ENCODE data around the gene ZFP42. TPM values are rescaled to one million over a fixed set of nuclear protein-coding genes. Genes with fewer than 3 reads are reported as not detected.
"Not testable (repeated sequence)": the region's sequence is repeated elsewhere in the genome, so short reads cannot be mapped to it uniquely, and the experiment has no call there.

Gene ZFP42
- 4.3 TPM for total RNA-seq (ENCODE audit: insufficient read depth, low replicate concordance)

DNA sequence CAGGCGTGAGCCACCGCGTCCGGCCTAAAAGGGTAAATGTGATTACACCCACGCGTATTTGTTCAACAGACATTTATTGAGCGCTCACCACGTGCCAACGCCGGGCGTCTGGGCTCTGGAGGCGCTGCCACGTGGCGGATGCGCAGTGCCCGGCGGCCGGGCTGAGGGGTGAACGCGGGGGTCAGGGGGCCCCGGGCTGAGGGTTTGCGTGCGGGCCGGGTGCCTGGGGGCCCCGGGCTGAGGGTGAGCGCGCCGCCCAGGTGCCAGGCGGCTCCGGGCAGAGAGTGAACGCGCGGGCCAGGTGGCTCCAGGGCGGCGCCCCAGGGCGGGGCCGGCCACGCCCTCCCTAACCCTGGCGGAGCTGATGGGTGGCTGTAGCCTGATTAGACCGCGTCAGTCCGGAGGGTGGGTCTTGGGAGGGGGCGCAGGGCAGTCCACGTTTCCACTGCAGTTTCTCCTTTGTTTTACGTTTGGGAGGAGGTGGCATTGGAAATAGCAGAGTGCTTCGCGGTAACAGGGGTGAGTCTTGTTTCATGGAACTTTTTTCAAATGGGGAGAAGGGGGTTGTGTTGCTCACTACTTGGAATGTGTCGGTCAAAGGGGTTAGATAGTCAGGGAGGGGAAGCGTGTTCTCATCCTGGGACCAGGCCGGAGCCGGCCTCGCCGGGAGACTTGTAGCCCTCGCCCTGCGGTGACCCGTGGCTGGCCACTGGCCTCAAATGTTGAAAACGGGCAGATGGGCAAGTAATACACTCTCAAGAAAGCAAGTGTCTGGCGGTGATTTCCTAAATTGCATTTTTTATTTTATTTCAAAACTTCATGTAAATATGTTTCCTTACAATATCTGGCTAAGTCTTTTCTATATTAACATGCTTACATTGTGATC is at the start of gene ZFP42:
ZFP42 (plus strand) TSS at position 450 of the 886 bp plus-strand sequence. CDS start 7,037 bp downstream, outside the sequence.
- DNase-seq (ENCODE audit: low spot score) = no peak

DNA sequence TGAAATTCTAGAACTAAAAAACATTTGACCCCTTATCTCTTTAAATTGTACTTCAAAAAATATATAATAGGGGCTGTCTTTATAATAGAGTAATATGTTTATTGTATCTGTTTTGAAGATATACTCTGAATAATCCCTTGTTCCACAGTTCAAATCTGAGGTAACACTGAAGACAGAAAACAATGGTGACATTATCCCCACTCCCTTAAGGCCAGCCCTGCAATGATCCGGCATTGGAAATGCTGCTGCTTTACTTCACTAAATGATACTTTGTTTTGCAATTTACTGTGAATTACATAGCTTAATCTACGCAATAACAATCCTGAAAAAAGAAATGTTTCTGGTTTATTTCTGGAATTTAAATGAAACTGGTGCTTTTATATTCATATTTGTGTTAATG is 34.4 kb upstream of the ZFP42 start:
- DNase-seq (ENCODE audit: low spot score) = no peak

DNA sequence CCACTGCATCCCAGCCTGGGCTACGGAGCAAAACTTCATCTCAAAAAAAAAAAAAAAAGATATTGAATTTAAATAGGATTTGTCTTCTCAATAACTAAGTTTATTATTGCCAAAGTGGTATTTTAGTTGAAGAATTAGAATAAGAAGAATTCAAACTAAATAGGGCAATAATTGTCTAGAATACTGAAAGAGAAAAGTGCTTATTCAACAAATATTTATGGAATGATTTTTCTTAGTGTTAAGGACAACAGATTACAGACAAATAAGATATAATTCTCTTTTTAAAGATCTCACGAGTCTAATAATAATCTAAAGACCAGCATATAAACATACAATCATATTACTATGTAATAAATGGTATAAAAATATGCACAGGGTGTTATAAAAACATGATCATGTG is 33.6 kb upstream of the ZFP42 start:
- DNase-seq (ENCODE audit: low spot score) = no peak

DNA sequence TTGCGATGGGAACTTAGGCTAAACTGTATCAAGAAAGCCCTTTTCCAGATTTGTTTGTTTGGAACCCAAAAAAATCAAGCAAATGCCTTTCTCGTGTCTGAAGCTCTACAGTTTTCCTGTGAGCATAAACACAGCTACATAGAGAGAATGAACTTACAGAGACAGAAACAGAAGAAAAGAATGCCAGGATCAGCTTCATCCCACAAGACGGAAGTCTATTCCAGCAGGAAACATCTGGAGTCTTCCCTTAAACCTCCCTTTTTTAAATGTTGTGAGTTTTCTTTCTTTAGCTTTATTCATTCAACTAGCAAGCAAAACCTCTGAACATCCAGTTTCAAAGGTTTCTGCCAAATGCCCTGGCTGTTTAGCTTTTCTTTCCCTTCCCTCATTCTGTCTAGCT is 32.6 kb upstream of the ZFP42 start:
- peak; percentile 39 for DNase-seq (ENCODE audit: low spot score)

DNA sequence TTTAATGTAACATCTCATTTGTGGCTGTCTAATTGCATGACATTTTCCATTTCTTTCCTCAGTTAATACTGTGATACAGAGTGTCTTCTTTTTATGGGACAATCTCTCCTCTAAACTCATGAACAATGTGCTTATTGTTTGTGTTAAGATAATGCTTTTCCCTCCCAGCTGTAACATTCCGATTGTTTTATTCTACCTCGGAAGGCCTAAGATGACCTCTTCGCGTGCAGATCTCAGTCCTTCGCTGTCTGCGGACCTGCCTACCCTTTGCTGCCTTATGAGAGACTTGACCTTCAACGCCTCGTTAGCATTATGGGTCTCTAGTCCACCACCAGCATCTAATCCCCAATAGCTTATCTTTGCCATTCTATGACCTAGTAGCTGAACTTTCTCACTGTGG is 29.8 kb upstream of the ZFP42 start:
- no peak for DNase-seq (ENCODE audit: low spot score)

DNA sequence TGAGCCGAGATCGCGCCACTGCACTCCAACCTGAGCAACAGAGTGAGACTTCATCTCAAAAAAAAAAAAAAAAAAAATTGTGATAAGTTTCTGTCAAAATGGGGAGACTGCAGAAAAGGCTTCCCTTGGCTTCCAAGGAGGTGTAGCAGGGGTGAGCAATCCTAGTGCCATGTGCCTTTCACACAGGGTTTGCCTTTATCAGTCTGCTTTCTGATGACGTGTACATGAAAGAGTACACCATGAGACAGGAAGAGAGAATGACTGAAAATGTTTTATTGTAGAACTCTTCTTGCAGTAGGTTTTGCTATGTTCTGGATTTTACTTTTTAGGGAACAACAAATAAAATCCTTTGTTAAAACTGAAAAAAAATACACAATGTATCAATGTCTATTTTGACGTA is 23.4 kb upstream of the ZFP42 start:
- DNase-seq (ENCODE audit: low spot score) = no peak

DNA sequence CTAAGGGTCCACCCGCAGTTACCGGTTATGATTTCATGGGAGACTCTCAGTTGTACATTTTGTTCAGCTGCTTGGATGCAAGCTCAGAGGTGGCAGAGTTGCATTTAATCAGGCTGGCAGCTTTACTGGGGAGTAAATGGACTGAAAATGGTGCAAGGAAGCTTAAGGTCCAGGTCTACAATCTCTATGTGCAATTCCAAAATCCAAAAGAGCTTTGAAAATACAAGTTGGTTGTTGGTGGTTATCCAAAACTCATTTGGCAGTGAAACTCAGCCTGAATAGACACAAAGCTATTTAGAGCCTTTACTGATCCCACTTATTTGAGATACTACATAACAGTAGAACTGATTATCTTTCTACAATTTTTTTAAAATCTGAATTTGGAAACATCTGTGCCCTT is 11.8 kb upstream of the ZFP42 start:
- no peak for DNase-seq (ENCODE audit: low spot score)

DNA sequence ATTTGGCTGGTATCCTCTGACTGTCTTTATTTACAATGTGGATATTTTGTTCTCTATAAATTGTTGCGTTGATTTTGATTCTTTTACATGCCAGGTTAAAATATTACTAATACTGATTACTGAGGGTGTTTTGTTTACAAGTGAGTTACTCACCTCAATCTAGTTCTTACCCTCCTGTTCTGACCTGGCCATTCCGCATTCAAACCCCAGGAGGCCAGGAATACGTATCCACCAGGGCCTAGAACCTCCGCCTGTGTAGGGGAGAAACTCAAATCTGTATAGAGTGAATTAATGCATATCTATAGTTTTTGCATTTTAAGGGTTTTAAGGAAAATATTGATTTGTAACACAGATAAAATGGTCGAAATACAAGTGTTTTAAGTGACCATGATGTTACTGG is 2.6 kb upstream of the ZFP42 start:
- no peak for DNase-seq (ENCODE audit: low spot score)

DNA sequence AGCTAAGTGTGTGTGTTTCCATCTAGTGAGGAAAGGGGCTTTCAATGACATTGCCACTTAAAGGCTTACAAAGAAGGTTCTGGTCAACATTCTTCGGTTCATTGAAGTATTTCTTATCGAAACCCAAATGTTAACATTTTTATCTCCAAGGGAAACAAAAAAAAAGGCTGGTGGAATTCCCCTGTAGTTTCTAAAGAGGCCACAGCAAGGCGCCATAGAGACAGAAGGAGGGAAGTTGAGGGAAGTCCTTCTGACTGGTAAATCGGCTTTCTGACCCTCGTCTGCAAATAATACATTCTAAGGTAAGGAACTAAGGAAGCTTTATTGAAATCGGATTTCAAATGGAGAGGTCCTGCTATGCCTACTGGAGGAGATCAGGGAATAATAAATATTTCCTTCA is 1.7 kb upstream of the ZFP42 start:
- no peak for DNase-seq (ENCODE audit: low spot score)

DNA sequence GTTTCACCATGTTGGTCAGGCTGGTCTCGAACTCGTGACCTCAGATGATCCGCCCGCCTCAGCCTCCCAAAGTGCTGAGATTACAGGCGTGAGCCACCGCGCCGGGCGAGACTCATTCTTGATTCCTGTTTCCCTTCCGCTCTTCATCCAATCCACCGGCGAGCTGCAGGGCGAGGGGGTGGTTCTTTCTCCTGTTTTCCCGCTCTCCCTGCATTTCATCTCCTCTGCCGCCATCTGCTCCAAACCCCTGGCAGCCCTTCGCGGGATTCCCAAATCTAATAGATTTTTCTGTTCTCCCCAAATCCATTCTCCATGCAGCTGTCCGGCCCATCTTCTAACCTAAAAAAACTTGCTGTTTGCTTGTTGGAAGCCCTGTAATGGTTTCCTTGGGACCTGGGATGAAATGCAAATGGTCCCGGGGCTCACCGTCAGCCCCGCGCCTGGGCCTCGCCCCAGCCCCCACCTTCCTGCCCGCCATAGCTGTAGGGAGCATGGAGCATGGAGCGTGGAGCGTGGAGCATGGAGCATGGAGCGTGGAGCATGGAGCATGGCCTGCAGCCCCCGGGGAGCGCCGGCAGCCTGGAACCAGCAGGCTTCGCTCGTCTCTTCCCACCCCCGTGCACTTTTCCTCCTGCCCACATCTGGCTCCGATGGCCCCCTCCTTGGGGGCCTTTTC is 1.1 kb downstream of the ZFP42 start:
- DNase-seq (ENCODE audit: low spot score) = no peak

DNA sequence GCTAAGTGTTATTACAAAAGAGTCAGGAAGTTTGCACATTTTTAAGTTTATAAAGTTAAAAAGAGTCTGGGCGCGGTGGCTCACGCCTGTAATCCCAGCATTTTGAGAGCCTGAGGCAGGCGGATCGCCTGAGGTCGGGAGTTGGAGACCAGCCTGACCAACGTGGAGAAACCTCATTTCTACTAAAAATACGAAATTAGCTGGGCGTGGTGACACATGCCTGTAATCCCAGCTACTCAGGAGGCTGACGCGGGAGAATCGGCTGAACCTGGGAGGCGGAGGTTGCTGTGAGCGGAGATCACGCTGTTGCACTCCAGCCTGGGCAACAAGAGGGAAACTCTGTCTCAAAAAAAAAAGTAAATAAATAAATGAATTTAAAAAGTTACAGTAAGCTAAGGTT is 2.4 kb downstream of the ZFP42 start:
- not testable (repeated sequence) for DNase-seq (ENCODE audit: low spot score)

DNA sequence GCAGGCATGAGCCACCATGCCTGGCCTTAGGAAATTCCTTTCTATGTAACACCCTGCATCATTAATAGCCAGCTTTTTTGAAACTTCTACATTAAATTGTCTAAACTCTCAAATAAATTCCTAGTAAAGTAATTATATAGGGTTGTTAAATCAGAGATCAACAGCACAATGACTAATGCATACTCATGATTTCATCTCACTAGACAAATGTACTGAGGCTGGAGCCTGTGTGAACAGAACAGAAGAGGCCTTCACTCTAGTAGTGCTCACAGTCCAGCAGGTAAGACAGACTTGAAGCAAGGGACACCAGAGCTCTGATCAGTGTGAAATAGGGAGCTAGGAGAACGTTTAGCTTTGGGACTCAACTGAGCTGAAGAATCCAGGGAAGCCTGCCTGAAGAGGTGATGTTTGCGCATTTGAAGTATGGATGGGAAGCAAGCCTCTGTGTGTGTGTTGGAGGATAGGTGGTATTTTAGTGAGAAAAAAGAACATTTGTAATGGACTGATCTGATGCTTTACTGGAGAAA is 3.9 kb downstream of the ZFP42 start:
- DNase-seq (ENCODE audit: low spot score) = no peak

DNA sequence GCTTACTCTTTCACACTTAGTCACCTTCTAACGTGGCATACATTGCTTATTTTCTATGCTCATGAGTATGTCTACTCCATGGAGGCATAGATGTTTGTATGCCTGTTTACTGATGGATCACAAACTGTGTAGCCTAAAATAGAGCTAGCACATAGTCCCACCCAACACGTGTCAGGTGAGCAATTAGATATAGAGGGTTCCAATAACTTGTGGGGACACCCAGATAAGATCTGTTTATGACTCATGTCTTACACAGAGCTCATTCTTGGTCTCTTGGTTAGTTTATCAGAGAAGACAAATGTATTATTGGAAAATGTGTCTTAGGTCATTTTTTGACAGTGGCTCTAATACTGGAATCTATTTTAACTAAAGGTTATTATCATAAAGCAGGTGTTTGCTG is 6.8 kb downstream of the ZFP42 start:
- no peak for DNase-seq (ENCODE audit: low spot score)

DNA sequence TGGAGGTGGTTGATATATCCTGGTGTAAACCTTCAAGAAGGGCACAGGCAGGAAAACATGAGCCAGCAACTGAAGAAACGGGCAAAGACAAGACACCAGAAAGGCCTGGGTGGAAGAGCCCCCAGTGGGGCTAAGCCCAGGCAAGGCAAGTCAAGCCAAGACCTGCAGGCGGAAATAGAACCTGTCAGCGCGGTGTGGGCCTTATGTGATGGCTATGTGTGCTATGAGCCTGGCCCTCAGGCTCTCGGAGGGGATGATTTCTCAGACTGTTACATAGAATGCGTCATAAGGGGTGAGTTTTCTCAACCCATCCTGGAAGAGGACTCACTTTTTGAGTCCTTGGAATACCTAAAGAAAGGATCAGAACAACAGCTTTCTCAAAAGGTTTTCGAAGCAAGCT is 7.2 kb downstream of the ZFP42 start:
- DNase-seq (ENCODE audit: low spot score) = peak; percentile 33

DNA sequence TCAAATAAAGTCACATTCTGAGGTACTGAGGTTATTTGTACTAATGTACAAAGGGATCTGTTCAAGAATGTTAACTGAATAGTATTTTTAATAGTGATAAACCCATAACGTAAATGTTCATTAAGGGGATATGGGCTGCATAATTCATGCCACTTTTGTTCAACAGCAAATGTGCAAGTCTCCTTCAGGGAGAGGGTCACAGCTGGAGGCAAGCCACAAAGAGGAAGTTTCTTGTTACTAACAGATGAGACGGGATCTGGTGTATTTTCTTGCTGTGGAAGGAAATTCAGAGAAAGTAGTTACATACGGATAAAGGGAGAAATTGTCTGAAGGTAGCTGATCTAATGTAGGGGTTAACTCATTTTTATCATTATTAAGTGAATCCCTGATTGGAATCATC is 10.0 kb downstream of the ZFP42 start:
- no peak for DNase-seq (ENCODE audit: low spot score)

DNA sequence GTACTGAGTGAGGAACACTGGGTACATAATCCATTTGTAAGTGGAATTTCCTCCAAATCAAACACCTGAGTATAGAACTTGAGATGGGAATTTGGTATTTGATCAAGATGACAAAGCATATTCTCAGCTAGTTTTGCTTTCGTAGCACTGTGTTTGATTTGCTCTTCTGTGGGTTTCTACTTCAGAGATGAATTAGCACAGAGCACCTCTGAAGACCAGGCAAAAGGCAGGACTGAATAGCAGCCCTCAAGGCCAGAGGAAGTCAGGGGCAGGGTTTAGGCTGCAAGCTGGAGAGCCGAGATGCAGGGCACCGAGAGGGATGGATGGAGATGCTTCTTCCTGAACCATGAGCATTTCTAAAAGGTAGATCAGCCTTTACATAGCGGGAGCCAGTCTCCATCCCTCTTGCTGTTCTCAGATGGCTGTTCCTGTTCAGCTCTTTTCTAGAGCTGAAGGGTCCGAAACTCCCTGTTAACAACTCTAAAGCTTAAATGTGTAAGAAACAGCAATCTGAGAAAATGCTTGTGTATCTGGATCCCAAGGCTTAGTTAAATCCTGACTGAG is 10.8 kb downstream of the ZFP42 start:
- no peak for DNase-seq (ENCODE audit: low spot score)

DNA sequence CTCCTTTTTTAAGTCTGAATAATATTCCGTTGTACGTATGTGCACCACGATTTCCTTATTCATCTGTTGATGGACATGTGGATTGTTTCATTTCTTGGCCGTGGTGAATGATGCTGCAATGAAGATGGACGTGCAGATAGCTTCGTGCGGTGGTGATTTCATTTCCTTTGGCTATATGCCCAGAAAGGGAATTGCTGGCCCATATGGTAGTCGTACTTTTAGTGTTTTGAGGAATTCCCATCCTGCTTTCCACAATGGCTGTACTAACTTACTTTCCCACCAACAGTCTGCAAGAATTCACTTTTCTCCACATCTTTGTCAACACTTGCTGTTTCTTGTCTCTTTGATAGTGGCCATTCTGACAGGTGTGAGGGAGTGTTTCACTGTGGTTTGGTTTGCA is 12.8 kb downstream of the ZFP42 start:
- no peak for DNase-seq (ENCODE audit: low spot score)

DNA sequence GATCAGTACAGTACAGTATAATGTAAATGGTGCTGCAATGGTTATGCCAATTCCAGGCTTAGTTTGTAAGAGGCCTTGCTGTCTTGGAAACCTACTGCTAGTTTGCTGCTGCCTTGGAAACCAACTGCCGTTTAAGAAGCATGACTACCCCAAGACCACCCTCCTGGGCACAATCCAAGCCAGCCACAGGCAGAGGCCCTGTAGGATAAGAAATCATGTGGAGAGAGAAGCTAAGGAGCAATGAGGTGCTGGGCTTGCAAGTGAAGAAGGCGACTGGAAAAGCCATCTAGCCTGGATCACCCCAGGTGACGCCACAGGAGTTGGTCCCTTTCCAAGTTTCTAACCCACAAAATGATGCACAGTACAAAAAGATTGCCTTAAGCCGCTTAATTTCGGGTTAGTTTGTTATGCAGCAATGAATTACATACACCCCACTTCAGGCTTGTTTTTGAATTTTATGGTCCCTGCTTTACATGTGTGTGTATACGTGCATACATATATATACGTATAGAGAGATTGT is 16.9 kb downstream of the ZFP42 start:
- no peak for DNase-seq (ENCODE audit: low spot score)

DNA sequence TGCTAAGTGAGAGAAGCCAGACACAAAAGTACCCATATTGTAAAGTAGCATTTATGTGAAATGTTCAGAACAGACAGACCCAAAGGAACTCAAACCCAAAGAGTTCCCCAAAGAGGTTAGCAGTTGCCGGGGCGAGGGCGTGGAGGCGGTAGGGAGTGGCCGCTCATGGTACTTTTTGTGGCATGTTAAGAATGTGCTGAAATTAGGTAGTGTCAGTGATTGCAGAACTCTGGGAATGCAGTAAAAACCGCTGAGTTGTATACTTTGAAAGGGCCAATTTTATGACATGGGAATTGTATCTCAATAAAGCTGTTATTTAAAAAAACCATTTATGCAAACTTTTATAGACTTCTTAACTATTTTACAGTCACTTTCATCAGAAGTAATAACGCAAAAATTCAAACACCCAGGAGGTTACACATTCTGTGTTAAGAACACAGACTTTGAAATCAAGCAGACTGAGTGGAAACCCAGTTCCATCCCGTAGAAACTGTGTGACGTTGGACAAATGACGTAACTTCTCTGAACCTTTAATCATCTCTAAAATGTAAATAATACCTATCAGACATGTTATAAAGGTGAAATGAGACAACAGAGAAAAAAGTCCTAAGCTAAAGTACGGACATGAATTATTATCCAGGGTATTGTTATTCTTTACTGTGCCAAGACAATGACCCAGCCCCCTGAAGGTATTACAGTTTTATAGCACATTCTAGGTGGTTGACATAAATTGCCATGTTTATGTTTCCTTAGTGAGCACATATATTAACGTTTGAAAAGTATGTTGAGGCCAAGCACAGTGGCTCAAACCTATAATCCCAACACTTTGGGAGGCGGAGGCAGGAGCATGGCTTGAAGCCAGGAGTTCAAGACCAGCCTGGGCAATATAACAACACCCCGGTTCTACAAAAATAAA is 19.7 kb downstream of the ZFP42 start:
- peak; percentile 44 for DNase-seq (ENCODE audit: low spot score)

DNA sequence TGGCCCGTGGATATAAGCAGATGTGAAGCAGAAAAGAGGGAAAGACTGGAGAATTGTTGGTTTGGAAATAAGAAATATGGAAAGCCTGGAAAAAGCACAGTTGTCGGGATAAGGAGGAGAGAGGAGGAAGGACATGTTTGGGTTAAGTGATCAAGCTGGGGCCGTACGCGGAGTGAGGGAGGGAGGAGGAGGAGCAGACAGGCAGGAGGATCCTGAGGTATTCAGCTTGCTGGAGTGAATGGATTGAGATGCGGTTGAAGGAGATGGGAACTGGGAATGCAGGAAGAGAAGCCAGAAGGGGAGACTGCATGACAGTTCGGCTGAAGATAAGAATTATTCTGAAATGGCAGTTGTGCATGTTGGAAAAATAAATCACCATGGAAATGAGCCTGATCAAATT is 21.2 kb downstream of the ZFP42 start:
- no peak for DNase-seq (ENCODE audit: low spot score)

DNA sequence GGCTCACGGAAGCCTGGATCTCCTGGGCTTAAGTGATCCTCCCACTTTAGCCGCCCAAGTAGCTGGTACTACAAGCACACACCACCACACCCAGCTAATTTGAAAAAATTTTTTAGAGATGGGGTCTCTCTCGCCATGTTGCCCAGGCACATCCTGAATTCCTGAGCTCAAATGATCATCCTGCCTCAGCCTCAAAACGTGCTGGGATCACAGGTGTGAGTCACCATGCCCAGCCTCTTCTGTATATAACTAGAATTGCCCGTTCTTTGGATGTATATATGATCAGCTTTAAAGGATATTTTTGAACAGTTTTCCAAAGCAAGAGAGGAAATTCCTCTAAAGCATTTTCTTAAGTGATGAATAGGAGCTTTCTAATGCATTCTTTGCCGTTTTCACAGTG is 22.7 kb downstream of the ZFP42 start:
- DNase-seq (ENCODE audit: low spot score) = no peak

Measured in umbilical cord (tissue), 2 donors.